Measurements from ENCODE around the gene TSPAN33.
A peak's percentile ranks its signal among the peaks of the same experiment; 100 is the strongest.
"Not testable (repeated sequence)": the region's sequence is repeated elsewhere in the genome, so short reads cannot be mapped to it uniquely, and the experiment has no call there.

The TSPAN33 gene

GRCh38 chr7:129209067-129209926 lies 64.8 kb downstream of the TSPAN33 start:
- no peak for DNase-seq

- DNase-seq: peak; percentile 7
Observed at GRCh38 chr7:129210256-129210988, 65.9 kb downstream of the TSPAN33 start.

- no peak for DNase-seq
Observed at GRCh38 chr7:129210989-129211312, 66.4 kb downstream of the TSPAN33 start.

- no peak for DNase-seq
Observed at GRCh38 chr7:129212126-129212525, 67.6 kb downstream of the TSPAN33 start.

GRCh38 chr7:129212596-129212995 lies 68.1 kb downstream of the TSPAN33 start:
- no peak for DNase-seq

GRCh38 chr7:129213828-129214227 lies 69.3 kb downstream of the TSPAN33 start:
- DNase-seq: no peak

GRCh38 chr7:129215691-129216090 lies 71.2 kb downstream of the TSPAN33 start:
- DNase-seq: not testable (repeated sequence)

- not testable (repeated sequence) for DNase-seq
Observed at GRCh38 chr7:129216101-129216715, 71.7 kb downstream of the TSPAN33 start.

GRCh38 chr7:129216821-129217416 lies 72.4 kb downstream of the TSPAN33 start:
- DNase-seq: not testable (repeated sequence)

GRCh38 chr7:129218514-129219062 lies 74.1 kb downstream of the TSPAN33 start:
- DNase-seq: peak; percentile 28

GRCh38 chr7:129219166-129219565 lies 74.7 kb downstream of the TSPAN33 start:
- not testable (repeated sequence) for DNase-seq
